HuH-7.5 (cell line): ENCODE results near the gene TKT.
A peak's percentile ranks its signal among the peaks of the same experiment; 100 is the strongest.
"Not testable (repeated sequence)": the region's sequence is repeated elsewhere in the genome, so short reads cannot be mapped to it uniquely, and the experiment has no call there.

Experiments used
- DNase-seq: peaks from one replicate; pipeline ENCODE4 v3.0.0; 2011; ENCODE audit warnings: low spot score

The TKT gene, protein sequence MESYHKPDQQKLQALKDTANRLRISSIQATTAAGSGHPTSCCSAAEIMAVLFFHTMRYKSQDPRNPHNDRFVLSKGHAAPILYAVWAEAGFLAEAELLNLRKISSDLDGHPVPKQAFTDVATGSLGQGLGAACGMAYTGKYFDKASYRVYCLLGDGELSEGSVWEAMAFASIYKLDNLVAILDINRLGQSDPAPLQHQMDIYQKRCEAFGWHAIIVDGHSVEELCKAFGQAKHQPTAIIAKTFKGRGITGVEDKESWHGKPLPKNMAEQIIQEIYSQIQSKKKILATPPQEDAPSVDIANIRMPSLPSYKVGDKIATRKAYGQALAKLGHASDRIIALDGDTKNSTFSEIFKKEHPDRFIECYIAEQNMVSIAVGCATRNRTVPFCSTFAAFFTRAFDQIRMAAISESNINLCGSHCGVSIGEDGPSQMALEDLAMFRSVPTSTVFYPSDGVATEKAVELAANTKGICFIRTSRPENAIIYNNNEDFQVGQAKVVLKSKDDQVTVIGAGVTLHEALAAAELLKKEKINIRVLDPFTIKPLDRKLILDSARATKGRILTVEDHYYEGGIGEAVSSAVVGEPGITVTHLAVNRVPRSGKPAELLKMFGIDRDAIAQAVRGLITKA

DNA sequence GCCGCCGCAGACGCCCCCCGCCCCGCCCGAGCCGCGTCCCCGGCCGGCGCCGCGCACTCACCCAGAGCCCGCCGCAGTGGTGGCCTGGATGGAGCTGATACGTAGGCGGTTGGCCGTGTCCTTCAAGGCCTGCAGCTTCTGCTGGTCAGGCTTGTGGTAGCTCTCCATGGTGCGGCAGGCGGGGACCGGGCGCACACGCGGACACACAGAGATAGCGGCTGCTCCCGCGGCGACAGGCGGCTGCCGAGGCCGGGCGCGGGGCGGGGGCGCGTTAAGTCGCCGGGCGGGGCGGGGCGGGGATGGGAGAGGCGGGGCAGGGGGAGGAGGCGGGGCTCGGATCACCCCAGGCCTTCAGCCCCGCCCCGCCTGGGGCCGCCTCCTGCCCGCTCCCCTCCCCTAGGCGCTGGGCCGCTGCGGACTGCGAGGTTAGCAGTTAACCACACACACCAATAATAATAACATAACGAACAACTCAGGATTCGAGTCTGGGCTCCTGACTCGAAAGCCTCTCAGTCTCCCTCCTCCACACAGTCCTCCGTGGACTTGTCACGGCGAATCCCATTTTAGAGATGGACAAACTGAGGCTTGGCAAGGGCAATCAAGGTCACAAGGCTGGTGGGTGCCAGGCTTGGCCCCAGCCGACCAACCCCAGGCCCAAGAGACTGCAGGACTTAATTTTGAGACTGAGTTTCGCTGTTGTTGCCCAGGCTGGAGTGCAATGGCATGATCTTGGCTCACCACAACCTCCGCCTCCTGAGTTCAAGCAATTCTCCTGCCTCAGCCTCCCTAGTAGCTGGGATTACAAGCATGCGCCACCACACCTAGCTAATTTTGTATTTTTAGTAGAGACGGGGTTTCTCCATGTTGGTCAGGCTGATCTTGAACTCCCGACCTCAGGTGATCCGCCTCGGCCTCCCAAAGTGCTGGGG lies at the start of gene TKT:
TSS of gene TKT (minus strand) at position 248 of the 929 bp plus-strand sequence. CDS start at position 168, 80 bp downstream.
- DNase-seq: peak; percentile 70

DNA sequence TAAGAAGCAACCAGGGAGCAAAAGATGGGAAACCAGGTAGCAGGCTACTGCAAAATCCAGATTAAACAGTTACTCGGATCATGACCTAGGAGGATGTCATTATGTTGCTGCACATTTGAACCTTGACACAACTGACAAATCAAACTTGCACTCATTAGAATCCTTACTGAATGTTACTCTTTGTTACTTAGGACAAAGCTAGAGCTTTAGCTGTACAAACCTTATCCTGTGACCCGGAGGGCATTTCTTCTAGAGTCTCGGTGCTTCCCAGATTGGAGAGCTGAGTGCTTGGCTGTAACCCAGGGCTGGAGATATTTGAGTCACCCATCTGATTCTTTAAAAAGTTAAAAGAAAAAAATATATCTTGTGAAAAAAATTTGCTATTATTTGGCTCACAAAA lies 48.1 kb upstream of the TKT start:
- DNase-seq: no peak

DNA sequence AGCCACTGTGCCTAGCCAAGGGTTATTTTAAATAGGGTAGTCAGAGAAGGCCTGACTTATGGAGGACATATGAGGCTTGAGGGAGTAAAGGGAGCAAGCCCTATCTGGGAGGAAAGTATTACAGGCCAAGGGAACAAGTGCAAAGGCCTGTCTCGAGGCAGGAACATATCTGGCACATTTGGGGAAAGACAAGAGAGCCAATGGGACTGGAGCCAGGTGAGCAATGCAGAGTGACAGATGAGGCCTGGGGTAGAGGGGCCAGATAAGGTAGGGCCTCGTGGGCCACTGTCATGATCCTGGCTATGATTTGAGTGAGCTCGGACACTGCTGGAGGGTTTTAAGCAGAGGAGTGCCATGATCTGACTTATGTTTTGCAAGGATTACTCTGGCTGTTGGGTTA lies 47.7 kb upstream of the TKT start:
- no peak for DNase-seq

DNA sequence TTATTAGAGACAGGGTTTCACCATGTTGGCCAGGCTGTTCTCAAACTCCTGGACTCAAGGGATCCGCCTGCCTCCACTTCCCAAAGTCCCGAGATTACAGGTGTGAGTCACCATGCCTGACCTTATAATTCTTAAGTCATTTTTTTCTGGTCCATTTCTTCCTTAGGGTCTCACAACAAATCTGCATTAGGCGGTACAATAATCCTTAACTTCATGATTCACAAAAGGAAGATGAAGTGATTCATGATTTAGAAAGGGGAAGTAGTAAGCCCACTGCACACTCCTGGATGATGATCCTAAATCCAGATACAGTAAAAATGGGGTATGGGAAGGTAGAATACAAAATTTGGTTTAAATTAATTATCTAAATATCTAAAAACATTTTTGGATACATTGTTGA lies 45.0 kb upstream of the TKT start:
- no peak for DNase-seq

DNA sequence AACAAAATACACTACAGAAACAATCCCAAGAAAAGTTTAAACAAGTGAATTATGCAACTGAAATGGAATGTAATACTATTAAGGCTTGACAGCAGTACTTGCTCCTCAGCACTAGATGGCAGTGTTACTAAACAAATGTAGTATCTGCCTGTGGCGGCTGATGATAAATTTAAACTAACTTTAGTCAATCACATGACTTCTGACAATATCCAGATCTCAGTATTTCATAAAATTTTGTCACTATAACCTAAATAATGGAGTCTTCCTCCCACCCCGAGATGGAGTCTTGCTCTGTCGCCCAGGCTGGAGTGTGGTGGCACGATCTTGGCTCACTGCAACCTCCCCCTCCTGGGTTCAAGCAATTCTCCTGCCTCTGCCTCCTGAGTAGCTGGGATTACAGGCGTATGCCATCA lies 43.8 kb upstream of the TKT start:
- peak; percentile 7 for DNase-seq

DNA sequence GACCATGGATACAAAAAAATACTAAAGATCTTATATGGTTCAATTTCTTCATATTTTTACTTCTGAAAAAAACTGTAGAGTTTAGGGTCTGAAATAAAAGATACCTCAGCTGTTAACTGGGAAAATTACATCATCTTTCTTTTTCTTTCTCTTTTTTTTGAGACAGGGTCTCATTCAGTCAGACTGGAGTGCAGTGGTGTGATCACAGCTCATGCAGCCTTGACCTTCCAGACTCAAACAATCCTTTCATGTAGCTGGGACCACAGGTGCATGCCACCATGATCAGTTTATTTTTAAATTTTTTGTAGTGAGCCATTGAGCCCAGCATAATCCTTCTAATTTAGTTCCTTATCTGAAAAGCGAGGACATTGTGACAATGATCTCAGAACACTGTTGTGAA lies 39.6 kb upstream of the TKT start:
- no peak for DNase-seq

DNA sequence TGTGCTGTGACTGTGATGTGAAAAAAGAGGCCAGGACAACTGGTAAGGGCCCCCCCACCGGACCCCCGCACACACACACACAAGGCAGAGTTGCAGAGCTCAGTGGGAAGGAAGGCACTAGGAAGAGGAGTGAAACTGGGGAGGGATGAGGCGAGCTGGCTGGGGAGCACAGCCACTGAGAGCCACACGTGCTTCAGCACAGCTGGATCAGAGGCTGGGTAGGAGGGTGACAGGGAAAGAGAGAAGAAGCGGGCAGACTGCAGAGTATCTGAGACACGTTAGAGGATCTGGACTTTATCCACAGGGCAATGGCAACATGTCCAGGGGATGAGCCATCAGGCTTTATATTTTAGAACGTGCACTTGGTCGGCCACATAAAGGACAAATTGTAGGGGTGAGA lies 38.0 kb upstream of the TKT start:
- no peak for DNase-seq

DNA sequence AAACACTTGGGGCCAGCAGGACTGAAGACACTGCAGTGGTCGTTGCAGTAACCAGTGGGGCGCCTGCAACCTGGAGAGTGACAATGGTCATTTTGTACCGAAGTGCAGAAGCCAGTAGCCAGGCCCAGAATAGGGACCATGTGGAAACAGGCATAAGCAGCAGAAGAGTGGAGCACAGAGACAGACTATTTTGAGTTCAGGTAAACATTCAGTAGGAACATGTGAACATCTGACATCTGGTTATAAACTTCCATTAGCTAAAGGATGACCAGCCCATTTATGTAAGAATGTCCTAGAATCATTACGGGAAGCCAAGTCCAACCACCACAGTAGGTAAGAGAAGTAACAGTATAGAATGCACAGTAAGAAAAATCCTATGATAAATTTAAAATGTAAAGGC lies 32.4 kb upstream of the TKT start:
- no peak for DNase-seq

DNA sequence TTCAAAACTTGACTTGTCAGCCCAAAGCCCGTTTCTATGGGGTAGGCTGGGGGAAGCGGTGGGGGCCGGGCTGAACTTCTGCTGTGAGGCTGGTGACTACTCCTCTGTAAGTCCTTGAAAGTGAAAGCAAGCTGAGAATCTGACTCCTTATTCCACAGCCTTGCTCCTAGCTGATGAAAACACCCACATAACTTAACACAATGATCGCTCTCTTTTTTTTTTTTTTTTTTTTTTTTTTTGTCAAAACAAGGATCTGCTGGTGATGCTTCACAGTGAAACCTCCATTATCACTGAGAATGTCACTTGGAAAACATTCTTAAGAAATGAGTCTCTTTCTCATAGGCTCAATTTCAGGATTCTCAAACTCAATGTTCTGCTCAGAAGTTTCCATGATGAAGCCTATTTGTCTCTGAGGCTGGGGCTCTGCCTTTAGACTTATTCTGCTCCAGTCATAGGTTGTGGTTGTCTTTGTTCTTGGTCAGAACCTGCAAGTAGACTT lies 31.4 kb upstream of the TKT start:
- no peak for DNase-seq

DNA sequence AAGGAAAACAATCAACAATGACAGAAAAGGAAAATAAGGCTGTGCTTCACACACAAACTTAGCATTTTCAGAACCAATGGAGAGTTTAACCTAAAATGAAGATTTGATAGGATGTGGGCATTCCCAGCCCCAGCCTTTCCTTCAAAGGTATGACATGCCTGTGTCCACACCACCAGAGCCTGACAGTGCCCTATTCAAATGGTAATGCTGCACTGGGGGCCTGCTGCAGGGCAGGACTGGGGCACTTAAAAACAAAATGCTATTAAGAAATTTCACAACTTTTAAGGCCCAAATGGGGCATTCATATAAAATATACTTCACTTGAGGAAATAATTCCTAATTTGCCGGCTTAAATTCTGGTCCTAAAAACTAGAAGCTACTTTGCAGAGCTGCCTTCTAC lies 30.9 kb upstream of the TKT start:
- no peak for DNase-seq

DNA sequence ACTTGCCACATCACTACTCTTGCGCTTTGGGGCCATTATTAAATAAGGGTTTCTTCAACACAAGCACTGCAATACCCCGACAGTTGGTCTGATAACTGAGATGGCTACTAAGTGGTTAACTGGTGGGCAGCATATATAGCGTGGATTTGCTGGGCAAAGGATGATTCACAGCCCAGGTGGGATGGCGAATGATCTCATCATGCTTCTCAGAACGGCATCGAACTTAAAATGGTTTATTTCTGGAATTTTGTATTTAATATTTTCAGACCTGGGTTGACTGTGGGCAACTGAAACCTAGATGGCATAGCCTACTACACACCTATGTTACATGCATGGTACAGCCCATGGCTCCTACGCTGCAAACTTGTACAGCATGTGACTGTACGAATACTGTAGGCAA lies 26.8 kb upstream of the TKT start:
- DNase-seq: no peak

DNA sequence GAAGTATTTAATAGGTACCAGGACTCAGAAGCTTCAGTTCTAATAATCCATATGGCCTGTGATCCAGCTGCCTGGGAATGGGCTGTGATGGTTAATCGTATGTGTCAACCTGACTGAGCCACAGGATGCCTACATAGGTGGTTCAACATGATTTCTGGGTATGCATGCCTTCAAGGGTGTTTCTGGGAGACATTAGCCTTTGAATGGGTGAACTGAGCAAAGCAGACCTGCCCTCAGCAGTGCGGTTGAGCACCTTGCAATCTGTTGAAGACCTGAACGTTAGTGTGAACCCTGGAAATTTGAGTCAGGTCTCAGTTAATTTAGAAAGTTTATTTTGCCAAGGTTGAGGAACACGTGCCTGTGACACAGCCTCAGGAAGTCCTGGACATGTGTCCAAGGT lies 22.8 kb upstream of the TKT start:
- no peak for DNase-seq

DNA sequence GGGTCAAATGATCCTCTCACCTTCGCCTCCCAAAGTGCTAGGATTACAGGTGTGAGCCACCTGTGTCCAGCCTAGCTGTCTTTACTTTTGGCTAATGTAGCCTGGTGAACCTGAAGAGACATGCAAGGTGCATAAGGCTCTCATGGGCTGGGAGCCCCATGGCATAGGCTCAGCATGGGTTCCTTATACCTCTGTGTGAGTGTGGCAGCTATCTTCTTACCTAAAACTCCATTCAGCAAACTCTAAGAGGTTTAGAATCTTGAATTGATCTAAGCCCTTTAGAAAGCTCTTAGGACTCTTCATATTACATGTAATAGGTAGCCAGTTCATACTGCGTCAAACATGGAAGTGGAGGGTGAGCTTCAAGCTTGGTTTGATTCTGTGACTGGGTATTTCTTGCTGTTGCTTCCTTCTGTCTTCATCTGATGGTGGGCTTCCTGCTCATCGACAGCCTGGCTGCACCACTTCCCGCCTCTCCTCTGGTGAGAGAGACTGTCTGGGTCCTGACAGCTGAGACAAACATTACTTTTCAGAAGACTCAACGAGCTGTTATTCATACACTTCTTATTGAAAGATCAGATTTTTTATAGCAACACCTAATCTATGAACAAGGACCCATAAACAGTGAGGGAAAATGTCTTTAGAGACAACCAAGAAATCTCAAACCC lies 19.2 kb upstream of the TKT start:
- no peak for DNase-seq

DNA sequence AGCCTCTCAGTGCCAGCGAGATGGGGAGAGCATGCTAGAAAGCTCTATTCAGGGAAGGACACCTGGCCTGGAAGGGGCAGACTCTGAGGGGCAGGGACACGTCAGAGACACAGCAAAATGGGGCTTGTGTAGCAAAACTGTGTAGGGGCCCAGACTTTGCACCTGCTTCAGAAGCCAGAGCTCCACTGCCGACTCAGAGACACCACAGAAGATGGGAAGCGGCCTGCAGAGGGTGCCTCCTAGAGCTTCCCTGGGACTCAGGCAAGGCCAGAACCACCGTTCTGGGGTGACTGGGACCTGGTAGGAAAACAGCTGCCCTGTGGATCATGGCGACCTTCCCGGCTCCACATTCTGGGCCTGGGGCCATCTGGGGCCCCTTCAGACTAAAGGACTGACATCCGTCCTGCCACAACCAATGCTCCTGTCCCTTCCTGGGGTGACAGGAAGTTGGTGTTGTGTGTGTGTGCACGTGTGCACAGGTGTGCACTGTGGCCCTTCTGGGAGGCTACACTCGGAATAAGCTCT lies 17.4 kb upstream of the TKT start:
- DNase-seq: no peak

DNA sequence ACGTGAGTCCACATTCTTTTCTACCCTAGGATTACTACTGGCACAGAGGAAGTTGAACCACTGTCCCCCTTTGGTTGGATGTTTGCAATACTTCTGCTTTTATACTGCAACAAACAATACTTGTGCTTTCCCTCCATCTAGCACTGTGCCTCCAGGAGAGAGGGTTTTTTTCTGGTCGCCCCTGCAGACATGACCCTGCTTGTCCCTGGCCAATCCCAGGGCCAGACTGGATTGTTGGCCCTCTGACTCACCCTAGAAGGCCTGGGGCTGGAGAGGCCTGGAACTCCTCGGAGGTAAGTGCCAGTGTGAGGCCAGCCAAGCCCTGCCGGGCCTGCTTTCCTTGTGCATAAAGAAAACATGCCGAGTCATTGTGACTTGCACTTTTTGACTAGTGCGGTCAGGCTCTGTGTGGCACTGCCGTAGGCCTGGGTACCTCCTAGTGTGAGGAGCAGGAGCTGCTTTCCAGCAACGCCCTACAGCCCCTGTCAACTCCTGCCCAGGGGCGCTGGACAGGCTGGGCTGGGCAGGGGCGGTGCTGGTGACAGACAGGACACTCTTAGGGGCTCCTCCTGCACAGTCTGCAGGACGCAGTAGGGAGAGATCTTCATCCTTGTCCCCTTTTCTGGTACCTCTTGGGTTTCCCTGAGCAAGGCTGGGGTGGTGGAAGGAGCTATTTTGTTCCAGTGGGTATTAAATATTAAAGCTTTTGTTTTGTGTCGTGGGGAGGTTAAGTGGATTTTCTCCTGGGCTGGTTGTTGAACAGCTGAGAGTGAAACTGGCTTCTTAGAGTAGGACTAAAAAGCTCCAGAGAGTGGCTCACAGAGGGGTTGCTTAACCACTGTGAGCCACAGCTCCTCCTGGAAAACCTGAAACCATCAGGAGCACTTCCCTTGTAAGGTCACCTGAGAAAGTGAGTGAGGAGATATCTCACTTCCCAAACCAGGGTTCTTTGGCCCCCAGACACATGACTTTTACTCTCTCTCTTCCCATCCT lies 14.4 kb upstream of the TKT start:
- DNase-seq: peak; percentile 19

DNA sequence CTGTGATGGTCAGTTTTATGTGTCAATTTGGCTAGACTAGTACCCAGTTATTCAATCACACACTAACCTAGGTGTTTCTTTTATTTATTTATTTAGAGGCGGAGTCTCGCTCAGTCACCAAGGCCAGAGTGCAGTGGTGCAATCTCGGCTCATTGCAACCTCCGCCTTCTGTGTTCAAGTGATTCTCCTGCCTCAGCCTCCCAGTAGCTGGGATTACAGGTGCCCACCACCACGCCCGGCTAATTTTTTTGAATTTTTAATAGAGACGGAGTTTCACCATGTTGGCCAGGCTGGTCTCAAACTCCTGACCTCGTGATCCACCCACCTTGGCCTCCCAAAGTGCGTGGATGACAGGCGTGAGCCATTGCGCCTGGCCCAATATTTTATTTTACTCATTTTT lies 13.4 kb upstream of the TKT start:
- not testable (repeated sequence) for DNase-seq

DNA sequence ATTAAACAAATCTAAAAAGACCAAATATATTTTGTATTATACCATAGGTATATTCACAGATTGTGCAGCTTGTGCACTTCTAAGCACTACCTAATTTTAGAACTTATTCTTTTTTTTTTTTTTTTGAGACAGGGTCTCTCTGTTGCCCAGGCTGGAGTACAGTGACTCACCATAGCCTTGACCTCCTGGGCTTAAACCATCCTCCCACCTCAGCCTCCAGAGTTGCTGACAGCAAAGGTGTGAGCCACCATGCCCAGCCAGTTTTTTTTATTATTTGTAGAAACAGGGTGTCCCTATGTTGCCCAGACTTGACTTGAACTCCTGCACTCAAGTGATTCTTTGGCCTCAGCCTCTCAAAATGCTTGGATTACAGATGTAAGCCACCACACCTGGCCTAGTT lies 11.9 kb upstream of the TKT start:
- DNase-seq: no peak

DNA sequence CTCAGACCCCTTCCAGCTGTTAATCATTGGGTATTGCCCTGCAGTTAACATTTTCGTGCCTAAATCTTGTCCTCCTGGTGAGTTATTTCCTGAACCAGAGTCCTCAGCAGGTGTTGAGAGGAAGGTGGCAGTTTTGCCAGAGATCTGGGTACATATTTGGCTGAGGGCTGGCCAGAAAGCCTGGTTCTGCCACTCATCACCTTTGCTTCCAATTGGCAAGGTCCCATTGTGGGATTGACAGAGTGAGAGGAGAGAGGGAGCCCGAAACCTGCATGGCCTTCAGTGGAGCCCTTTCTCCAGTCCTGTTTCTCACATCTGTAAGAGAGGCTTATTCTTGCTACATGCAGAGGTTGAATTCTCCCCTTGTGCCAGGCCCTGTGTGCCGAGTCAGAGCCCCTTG lies 8.9 kb upstream of the TKT start:
- no peak for DNase-seq

DNA sequence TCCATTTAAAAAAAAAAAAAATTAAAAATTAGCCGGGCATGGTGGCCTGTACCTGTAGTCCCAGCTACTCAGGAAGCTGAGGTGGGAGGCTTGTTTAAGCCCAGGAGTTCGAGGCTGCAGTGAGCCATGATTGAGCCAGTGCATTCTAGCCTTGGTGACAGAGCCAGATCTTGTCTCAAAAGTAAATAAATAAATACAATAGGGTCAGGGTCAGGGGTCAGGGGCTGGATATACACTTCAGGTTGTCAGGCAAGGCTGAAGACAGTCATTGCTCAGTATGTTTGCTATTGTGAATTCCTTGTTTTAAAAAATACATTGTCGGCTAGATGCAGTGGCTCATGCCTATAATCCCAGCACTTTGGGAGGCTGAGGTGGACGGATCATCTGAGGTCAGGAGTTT lies 8.1 kb upstream of the TKT start:
- DNase-seq: no peak

DNA sequence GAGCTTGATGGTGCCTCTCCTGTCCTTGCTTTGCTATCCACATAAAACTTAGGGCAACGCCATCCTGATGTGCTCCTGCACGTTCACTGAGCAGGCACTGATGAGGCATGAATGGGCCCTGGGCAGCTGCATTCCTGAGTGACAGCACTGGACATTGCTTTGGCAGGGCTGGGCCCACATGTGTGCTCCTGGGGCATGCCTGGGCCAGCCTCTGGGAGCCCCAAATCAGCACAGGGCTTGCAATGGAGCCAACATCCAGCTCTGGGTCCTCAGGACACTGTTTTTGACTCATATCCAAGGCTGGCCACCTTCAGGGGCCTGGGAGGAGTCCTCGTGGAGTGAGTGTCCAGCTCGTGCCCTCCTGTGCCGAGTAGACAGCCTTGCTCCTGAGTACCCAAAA lies 5.9 kb upstream of the TKT start:
- DNase-seq: no peak
